Stimulated activated naive CD8-positive, alpha-beta T cell treated with anti-CD3 and anti-CD28 coated beads, Interleukin-15, amount 100 ng/mL, for 72 hours (primary cell): ENCODE results near the gene APP.

Source experiments
- ATAC-seq: fragments of 150-1000 bp; cut with Tn5 transposase; 2 replicates; pipeline ENCODE4 v1.10.0; 2021; ENCODE audit warnings: mild to moderate bottlenecking, moderate library complexity
- DNase-seq, 2 donors: peaks; one replicate each; pipeline ENCODE4 v3.0.0; 2021 to 2022
- H3K27ac Mint-ChIP-seq, 2 donors: one replicate each; pipeline ENCODE4 v1.8.0; 2022; ENCODE audit warnings: mild to moderate bottlenecking in 2 of 2, mixed read lengths in 2 of 2, moderate library complexity in 2 of 2
- H3K27me3 Mint-ChIP-seq: one replicate; pipeline ENCODE4 v1.8.0; 2022; ENCODE audit warnings: mixed read lengths
- H3K4me1 Mint-ChIP-seq: one replicate; pipeline ENCODE4 v1.8.0; 2022; ENCODE audit warnings: mild to moderate bottlenecking, mixed read lengths
- H3K4me3 Mint-ChIP-seq, 2 donors: one replicate each; pipeline ENCODE4 v1.8.0; 2022; ENCODE audit warnings: mild to moderate bottlenecking in 2 of 2, mixed read lengths in 2 of 2, moderate library complexity in 1 of 2
- H3K9me3 Mint-ChIP-seq, 2 donors: one replicate each; pipeline ENCODE4 v1.8.0; 2022; ENCODE audit warnings: mixed read lengths in 2 of 2

The APP gene

DNA sequence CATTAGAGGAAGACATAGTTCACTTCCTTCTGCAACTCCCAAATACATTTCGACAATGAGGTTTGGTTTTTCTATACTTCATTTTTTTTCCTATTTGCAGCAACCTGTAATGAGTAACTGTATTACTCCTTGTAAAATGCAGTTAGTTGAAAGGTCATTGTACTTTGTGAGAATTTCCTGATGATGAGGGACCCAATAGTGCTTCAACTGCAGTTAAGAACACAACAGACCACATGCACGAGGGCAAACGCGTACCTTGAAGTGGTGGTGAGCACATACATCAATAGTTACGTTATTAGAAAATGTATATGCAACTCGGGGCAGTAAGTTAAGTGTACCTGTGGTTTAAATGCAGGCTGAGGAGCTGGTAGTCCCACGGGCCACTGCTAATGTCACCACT is 264.0 kb downstream of the APP start:
- no peak for DNase-seq
- Mint-ChIP-seq H3K9me3 (no peaks in the 10 kb centered on the region), H3K27me3 (no peaks in the 10 kb centered on the region), H3K4me1 (no peaks in the 10 kb centered on the region), H3K27ac (no peak overlapping the region), H3K4me3 (no peak overlapping the region)
- no peak for ATAC-seq

GRCh38 chr21:25905126-25905525 is 265.4 kb downstream of the APP start:
- no peaks in the 10 kb centered on the region for H3K4me1 Mint-ChIP-seq
- no peaks in the 10 kb centered on the region for H3K9me3 Mint-ChIP-seq
- DNase-seq (no peak), ATAC-seq (no peak)
- H3K27ac Mint-ChIP-seq, result no peak overlapping the region
- H3K27me3 Mint-ChIP-seq, result no peaks in the 10 kb centered on the region
- H3K4me3 Mint-ChIP-seq, result no peak overlapping the region

DNA sequence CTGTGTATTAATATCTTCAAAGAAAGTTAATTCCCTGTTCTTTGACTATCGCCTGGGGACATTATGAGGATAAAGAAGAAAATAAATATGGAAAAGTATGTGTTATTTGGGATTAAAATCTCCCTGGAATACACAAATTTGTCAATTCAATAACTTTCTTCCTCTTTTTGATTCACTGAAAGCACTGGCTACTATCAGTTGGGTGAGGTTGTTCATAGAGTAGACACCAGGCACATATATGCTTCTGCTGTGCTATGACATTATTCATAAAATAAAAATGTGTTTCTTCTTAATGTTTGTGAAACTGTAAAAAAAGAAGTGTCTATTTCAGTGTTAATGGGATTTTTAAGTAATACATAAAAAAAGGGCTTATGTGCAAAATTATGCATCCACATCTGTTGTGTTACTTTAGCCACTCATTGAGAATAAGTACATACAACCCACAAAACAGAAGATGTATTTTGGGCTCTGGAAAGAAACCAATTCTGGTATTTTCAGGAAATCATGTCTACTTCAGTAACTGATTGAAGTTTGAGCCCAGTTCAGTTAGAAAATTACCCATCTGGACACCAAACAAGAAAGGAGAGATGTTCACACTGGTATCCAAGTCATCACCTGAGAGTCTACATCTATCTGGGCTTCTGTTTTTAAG is 266.4 kb downstream of the APP start:
- no peaks in the 10 kb centered on the region for H3K27me3 Mint-ChIP-seq
- no peak overlapping the region for H3K4me3 Mint-ChIP-seq
- H3K4me1 Mint-ChIP-seq, result no peaks in the 10 kb centered on the region
- H3K27ac Mint-ChIP-seq, result peak overlapping the region in 1 of 2 donors; percentile 28
- H3K9me3 Mint-ChIP-seq, result no peaks in the 10 kb centered on the region
- DNase-seq (no peak), ATAC-seq (no peak)

- no peak for DNase-seq
- Mint-ChIP-seq H3K9me3 (no peaks in the 10 kb centered on the region), H3K4me3 (no peak overlapping the region), H3K27ac (no peak overlapping the region), H3K27me3 (no peaks in the 10 kb centered on the region), H3K4me1 (no peaks in the 10 kb centered on the region)
- no peak for ATAC-seq
Observed at GRCh38 chr21:25903607-25904006, 267.0 kb downstream of the APP start.

DNA sequence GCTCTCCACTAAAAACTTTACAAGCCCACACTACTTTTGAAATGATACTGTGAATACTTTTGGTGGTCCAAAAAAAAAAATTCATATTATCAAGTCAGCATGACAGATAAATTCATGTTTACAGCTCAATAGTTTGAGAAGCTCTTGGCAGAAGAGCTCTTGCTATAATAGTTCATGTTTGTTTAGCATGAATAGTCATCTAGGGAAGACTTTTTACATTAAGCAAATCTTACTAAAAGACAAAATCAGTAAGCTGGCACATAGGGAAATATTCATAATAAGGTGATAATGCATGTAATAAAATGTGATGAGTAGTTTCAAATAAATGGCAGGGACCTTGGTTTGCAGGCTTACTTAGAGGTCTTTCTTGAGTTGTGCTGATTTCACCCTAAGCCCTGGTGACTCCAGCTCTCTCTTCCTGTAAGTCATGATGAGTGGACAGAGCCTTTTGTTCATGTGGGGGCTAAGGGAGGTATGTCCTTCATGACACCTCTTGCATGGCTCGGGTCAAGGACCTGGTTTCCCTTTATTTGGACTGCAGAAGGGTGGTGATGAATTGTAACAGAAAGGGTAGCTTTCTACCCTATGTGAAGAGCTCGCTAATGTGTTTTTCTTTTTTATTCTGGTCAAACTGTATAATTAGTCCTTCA is 269.1 kb downstream of the APP start:
- no peaks in the 10 kb centered on the region for H3K9me3 Mint-ChIP-seq
- peaks cover 6% of the 10 kb centered on the region for H3K4me1 Mint-ChIP-seq
- H3K27ac Mint-ChIP-seq, result no peak overlapping the region
- H3K27me3 Mint-ChIP-seq, result no peaks in the 10 kb centered on the region
- no peak overlapping the region for H3K4me3 Mint-ChIP-seq
- ATAC-seq (no peak), DNase-seq (no peak)

DNA sequence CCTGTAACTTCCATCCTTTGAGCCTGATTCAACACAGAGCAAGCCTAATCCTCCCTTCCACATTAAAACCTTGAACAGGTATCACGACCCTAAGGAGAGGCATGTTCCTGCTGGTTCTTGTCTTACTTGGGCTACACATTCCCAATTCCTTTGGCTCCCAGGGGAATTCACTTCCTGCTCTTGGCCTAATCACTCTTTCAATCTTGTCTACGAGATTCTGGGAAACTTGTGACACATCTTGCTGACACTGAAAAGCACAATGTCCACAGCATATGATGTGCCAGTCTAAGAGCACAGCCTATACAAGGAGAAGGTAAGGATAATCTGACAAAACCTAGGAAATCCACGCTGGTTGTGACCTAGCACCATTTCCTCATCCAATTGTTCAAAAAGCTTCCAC is 271.9 kb downstream of the APP start:
- H3K9me3 Mint-ChIP-seq, result no peaks in the 10 kb centered on the region
- DNase-seq (no peak), ATAC-seq (no peak)
- no peak overlapping the region for H3K27ac Mint-ChIP-seq
- peaks cover 12% of the 10 kb centered on the region for H3K4me1 Mint-ChIP-seq
- H3K27me3 Mint-ChIP-seq, result no peaks in the 10 kb centered on the region
- H3K4me3 Mint-ChIP-seq, result no peak overlapping the region

DNA sequence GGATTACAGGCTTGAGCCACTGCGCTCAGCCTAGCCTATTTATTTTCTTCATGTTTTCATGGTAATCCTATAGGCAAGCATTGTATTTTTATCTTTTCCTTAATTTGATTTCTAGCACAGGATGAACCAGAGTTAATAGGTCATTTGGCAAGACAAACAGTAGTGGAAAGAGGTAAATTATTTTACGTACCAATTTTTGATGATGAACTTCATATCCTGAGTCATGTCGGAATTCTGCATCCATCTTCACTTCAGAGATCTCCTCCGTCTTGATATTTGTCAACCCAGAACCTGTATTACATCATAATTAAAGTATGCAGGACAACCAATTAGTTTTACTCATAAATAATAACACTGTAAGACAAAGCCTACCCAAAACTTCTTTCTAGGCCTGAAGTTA is 273.2 kb downstream of the APP start:
- H3K9me3 Mint-ChIP-seq, result no peaks in the 10 kb centered on the region
- H3K4me1 Mint-ChIP-seq, result peaks cover 12% of the 10 kb centered on the region
- no peak overlapping the region for H3K4me3 Mint-ChIP-seq
- H3K27ac Mint-ChIP-seq, result no peak overlapping the region
- DNase-seq, result no peak
- ATAC-seq, result no peak
- no peaks in the 10 kb centered on the region for H3K27me3 Mint-ChIP-seq

DNA sequence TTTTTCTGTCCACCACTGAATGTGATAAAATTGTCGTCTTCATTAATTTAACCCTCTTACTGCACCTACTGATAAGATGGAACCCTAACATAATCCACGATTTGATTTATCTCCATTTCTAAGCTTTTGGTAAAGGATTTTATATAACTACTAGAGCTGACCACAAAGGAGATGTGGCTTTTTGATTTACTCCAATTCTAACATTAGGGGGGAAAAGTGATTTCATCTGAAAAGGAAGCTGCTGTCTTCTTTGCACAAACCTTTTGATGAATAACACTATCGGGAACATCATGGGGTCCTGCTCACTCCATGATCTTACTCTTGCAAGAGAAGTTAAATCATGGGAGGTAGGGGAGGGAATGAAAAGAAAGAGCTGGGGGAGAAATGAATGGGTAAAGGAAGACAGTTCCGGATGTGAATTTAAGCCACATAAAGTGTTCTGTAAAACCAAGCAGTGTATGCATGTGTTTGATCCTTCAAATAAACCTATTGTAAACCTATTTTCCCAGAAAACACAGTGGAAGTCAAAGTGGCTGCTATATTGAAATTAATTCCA is 274.0 kb downstream of the APP start:
- H3K27ac Mint-ChIP-seq, result no peak overlapping the region
- DNase-seq (no peak), ATAC-seq (no peak)
- no peak overlapping the region for H3K4me3 Mint-ChIP-seq
- peaks cover 12% of the 10 kb centered on the region for H3K4me1 Mint-ChIP-seq
- H3K27me3 Mint-ChIP-seq, result no peaks in the 10 kb centered on the region
- H3K9me3 Mint-ChIP-seq, result no peaks in the 10 kb centered on the region

- peak in 1 of 2 donors; percentile 10 for DNase-seq
- Mint-ChIP-seq H3K4me3 (no peak overlapping the region), H3K27ac (no peak overlapping the region), H3K4me1 (peaks cover 12% of the 10 kb centered on the region), H3K27me3 (no peaks in the 10 kb centered on the region), H3K9me3 (no peaks in the 10 kb centered on the region)
- ATAC-seq, result peak; percentile 67
Observed at GRCh38 chr21:25895565-25896205, 274.9 kb downstream of the APP start.

DNA sequence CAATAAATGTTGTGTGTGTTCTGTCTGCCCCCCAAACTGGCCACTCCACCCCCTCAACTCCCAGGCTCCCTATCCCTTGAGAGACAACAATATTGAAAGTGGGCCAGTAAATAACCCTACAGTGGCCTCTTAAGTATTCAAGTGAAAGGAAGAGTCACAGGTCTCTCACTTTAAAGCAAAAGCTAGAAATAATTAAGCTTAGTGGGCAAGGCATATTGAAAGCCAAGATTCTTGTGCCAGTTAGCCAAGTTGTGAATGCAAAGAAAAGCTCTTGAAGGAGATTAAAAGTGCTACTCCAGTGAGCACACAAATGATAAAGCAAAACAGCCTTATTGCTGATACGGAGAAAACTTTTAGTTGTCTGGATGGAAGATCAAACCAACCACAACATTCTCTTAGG is 277.4 kb downstream of the APP start:
- no peak overlapping the region for H3K4me3 Mint-ChIP-seq

GRCh38 chr21:25891596-25891995 is 279.0 kb downstream of the APP start:
- Mint-ChIP-seq H3K9me3 (no peaks in the 10 kb centered on the region), H3K27me3 (no peaks in the 10 kb centered on the region), H3K4me3 (no peak overlapping the region), H3K27ac (no peak overlapping the region), H3K4me1 (peaks cover 7% of the 10 kb centered on the region)
- DNase-seq (no peak), ATAC-seq (no peak)

More for the DNA sequence above, 277.4 kb downstream of the APP start:
- DNase-seq (no peak), ATAC-seq (no peak)
- H3K9me3 Mint-ChIP-seq, result no peaks in the 10 kb centered on the region
- H3K4me1 Mint-ChIP-seq, result peaks cover 12% of the 10 kb centered on the region
- H3K27ac Mint-ChIP-seq, result no peak overlapping the region
- H3K27me3 Mint-ChIP-seq, result no peaks in the 10 kb centered on the region

DNA sequence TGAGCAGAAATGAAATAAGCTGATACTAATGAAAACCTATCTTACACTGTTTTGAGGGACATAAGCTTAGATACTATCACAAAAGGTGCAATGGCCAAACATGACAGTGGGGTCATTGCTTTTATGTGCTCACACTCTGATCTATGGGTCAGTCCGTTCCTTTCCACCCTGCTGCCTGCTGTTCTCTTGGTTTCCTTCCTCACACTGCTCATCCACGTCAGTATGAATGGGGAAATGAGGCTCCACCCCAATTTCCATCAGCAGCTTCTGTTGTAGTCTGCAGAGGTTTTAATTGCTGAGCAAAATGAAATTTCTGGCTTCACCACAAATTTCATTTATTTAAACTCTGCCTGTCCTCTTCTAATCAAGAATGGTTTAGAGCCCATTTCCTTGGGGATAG is 280.6 kb downstream of the APP start:
- DNase-seq (no peak), ATAC-seq (no peak)
- Mint-ChIP-seq H3K4me1 (no peaks in the 10 kb centered on the region), H3K27ac (no peak overlapping the region), H3K27me3 (no peaks in the 10 kb centered on the region), H3K4me3 (no peak overlapping the region), H3K9me3 (no peaks in the 10 kb centered on the region)

DNA sequence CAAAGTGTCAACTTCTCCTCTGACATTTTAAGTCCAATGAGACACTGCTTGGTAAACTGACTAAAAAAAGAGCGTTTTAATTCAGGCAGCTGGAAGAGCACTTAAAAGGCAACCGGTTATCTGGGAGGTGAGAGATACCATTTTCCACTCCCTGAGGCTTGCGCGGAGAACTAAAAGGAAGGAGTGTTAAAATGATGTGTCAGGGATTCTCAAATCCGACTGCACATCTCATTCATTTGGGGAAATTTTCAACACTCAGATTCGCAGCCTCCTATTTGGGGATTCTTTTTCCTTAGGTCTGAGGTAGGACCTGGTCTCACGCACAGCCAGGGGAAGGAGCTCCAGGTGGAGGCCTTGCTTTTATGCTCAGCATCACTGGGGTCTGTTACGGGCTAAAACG is 281.9 kb downstream of the APP start:
- ATAC-seq, result no peak
- Mint-ChIP-seq H3K4me1 (no peaks in the 10 kb centered on the region), H3K4me3 (no peak overlapping the region), H3K9me3 (no peaks in the 10 kb centered on the region), H3K27me3 (no peaks in the 10 kb centered on the region), H3K27ac (peak overlapping the region in 1 of 2 donors; percentile 48)
- no peak for DNase-seq

DNA sequence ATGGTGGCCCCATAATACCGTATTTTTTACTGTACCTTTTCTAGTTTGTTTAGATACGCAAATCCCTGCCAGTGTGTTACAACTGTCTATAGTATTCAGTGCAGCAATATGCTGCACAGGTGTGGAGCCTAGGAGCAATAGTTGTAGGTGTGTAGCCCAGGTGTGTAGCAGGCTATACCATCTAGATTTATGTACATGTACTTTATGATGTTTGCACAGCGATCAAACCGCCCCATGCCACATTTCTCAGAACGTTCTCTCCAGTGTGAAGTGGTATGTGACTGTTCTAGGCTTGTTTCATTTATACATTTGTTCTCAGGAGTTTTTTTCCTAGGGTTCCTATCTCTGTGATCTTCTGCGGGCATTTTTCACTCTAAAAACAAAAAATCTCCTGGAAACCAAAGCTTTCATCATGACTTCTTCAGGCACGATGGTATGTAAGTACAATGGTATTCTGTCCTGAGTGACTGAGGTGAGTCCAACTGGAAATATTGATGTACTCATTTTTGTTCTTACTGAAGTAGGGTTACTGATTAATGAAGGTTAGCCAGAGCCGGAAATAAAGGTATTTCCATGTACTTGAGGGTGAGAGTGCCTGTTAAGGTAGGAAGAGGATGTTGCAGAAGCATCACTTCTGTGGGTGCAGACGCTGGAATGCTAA is 282.8 kb downstream of the APP start:
- H3K9me3 Mint-ChIP-seq, result no peaks in the 10 kb centered on the region
- no peak overlapping the region for H3K27ac Mint-ChIP-seq
- ATAC-seq (no peak), DNase-seq (no peak)
- no peaks in the 10 kb centered on the region for H3K4me1 Mint-ChIP-seq
- no peaks in the 10 kb centered on the region for H3K27me3 Mint-ChIP-seq
- no peak overlapping the region for H3K4me3 Mint-ChIP-seq

DNA sequence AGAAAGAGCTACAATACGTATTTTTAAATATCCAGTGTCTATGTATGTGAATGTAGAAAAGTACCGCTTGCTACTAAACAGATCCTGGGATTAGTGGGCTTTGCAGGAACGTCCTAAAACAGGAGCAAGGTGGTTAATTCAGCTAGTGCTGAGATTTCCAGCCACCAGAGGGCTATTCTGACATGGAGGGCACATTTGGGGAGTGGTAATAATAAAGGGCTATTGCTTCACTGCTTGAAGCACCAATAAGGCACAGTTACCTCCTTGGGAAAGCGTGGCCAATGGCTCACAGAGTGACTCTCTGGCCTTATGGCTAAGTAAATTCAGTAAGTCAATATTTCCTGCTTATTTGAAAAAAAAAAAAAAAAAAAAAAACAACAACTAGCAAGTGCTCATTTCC is 283.4 kb downstream of the APP start:
- DNase-seq (no peak), ATAC-seq (no peak)
- no peaks in the 10 kb centered on the region for H3K27me3 Mint-ChIP-seq
- no peaks in the 10 kb centered on the region for H3K4me1 Mint-ChIP-seq
- H3K27ac Mint-ChIP-seq, result no peak overlapping the region
- no peak overlapping the region for H3K4me3 Mint-ChIP-seq
- H3K9me3 Mint-ChIP-seq, result no peaks in the 10 kb centered on the region

DNA sequence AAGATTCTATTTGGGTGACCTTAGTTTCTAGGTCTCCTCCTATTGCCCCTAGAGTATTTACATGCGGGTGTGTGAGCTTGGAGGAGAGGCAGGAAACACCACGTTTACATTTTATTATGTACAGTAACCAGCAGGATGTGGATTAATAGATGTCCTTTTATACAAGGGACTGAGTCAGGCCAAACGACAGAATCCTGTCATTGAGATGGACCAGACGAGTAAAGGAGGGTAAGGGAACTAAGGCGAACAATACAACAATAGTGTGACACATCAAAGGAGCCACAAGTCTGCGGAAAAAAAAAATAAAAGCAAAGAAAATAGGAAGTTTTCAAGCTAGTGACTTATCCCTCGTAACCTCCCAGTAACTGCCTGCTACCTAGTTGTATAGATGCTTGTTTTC is 284.7 kb downstream of the APP start:
- H3K4me1 Mint-ChIP-seq, result no peaks in the 10 kb centered on the region
- DNase-seq (no peak), ATAC-seq (no peak)
- H3K9me3 Mint-ChIP-seq, result no peaks in the 10 kb centered on the region
- H3K27me3 Mint-ChIP-seq, result no peaks in the 10 kb centered on the region
- no peak overlapping the region for H3K4me3 Mint-ChIP-seq
- H3K27ac Mint-ChIP-seq, result peak overlapping the region in 1 of 2 donors; percentile 43
